Measurements from ENCODE around the gene HAUS7.

Gene HAUS7

GRCh38 chrX:153457136-153457825 is 13.1 kb downstream of the HAUS7 start:
- Histone ChIP-seq H3K4me2 (ENCODE audit: low read length, poor library complexity, severe bottlenecking) (no peak overlapping the region), H2BK120ac (ENCODE audit: low read depth, low read length) (no peak overlapping the region), H2BK12ac (ENCODE audit: low read length in 2 of 2) (no peak overlapping the region), H3K14ac (ENCODE audit: low read length in 2 of 2) (no peak overlapping the region), H2BK5ac (ENCODE audit: low read depth, low read length, poor library complexity, severe bottlenecking) (no peak overlapping the region), H3K4me1 (ENCODE audit: control insufficient read depth, insufficient read depth, low read depth, low read length) (peaks cover 10% of the 10 kb centered on the region), H3K9me3 (ENCODE audit: control insufficient read depth, low read length) (no peaks in the 10 kb centered on the region), H2AK5ac (ENCODE audit: low read length, severe bottlenecking) (no peak overlapping the region), H3K4me3 (ENCODE audit: insufficient read depth in 1 of 2, low read depth in 1 of 2, low read length in 2 of 2) (no peak overlapping the region), H3K18ac (ENCODE audit: low read depth in 1 of 2, low read length in 2 of 2) (no peak overlapping the region), H3K36me3 (ENCODE audit: control insufficient read depth in 1 of 2, insufficient read depth in 2 of 2, low read depth in 1 of 2, low read length in 2 of 2) (peaks cover 4 to 44% of the 10 kb centered on the region in 2 experiments), H3K79me1 (replicated peaks; ENCODE audit: low read length, poor library complexity, severe bottlenecking) (peaks cover 1% of the 10 kb centered on the region), H3K4ac (ENCODE audit: low read depth in 1 of 2, low read length in 2 of 2) (no peak overlapping the region), H2AFZ (ENCODE audit: low read depth, low read length) (no peak overlapping the region), H3K27ac (ENCODE audit: low read length, poor library complexity, severe bottlenecking) (no peak overlapping the region), H4K8ac (ENCODE audit: low read length) (no peak overlapping the region), H3K23ac (ENCODE audit: low read length in 2 of 2) (no peak overlapping the region), H2BK15ac (ENCODE audit: low read depth, poor library complexity, severe bottlenecking) (no peak overlapping the region), H3K27me3 (ENCODE audit: control insufficient read depth in 1 of 2, insufficient read depth in 1 of 2, low read length in 2 of 2) (peaks cover 0 to 7% of the 10 kb centered on the region in 2 experiments), H4K91ac (ENCODE audit: low read length) (no peak overlapping the region), H3K9ac (ENCODE audit: low read length) (no peak overlapping the region)
- no peak for DNase-seq
- WGBS: 97% methylated on average over 17 of the region's 18 CpGs

DNA sequence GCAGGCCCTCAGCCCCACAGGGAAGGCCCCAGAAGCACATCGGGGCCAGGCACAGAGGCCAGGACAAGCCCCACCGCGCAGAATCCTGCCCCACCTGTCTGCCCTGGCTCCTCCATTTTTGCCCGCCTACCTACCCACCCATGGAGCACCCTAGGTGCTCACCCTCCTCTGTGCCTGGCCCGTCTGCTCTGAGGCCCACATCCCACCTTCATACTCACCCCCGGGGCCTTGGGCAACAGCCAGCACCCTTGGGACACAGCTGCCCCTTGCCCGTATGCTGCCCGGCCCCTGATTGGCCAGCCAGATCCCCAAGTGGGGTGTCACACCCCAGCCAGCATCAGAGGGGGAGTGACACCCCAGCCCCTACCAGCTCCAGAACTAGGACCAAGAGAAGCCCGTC is 13.7 kb downstream of the HAUS7 start:
- 95% methylated on average over 9 of the region's 9 CpGs for WGBS
- DNase-seq: no peak
- H2AK5ac ChIP-seq (ENCODE audit: low read length, severe bottlenecking): no peak overlapping the region
- H3K4me3 ChIP-seq (ENCODE audit: insufficient read depth in 1 of 2, low read depth in 1 of 2, low read length in 2 of 2): no peak overlapping the region
- H3K4me1 ChIP-seq (ENCODE audit: control insufficient read depth, insufficient read depth, low read depth, low read length): peaks cover 9% of the 10 kb centered on the region
- no peak overlapping the region for H3K18ac ChIP-seq (ENCODE audit: low read depth in 1 of 2, low read length in 2 of 2)
- H3K9ac ChIP-seq (ENCODE audit: low read length): no peak overlapping the region
- H3K27ac ChIP-seq (ENCODE audit: low read length, poor library complexity, severe bottlenecking): no peak overlapping the region
- H2BK5ac ChIP-seq (ENCODE audit: low read depth, low read length, poor library complexity, severe bottlenecking): no peak overlapping the region
- peaks cover 1% of the 10 kb centered on the region for H3K79me1 ChIP-seq (replicated peaks; ENCODE audit: low read length, poor library complexity, severe bottlenecking)
- H3K23ac ChIP-seq (ENCODE audit: low read length in 2 of 2): no peak overlapping the region
- no peak overlapping the region for H4K8ac ChIP-seq (ENCODE audit: low read length)
- H3K36me3 ChIP-seq (ENCODE audit: control insufficient read depth in 1 of 2, insufficient read depth in 2 of 2, low read depth in 1 of 2, low read length in 2 of 2): peaks cover 2 to 41% of the 10 kb centered on the region in 2 experiments
- no peak overlapping the region for H2BK15ac ChIP-seq (ENCODE audit: low read depth, poor library complexity, severe bottlenecking)
- no peak overlapping the region for H3K14ac ChIP-seq (ENCODE audit: low read length in 2 of 2)
- no peak overlapping the region for H4K91ac ChIP-seq (ENCODE audit: low read length)
- no peak overlapping the region for H3K4ac ChIP-seq (ENCODE audit: low read depth in 1 of 2, low read length in 2 of 2)
- H2AFZ ChIP-seq (ENCODE audit: low read depth, low read length): no peak overlapping the region
- H3K9me3 ChIP-seq (ENCODE audit: control insufficient read depth, low read length): no peaks in the 10 kb centered on the region
- no peak overlapping the region for H2BK120ac ChIP-seq (ENCODE audit: low read depth, low read length)
- H3K4me2 ChIP-seq (ENCODE audit: low read length, poor library complexity, severe bottlenecking): no peak overlapping the region
- no peak overlapping the region for H2BK12ac ChIP-seq (ENCODE audit: low read length in 2 of 2)
- peaks cover 0 to 9% of the 10 kb centered on the region in 2 experiments for H3K27me3 ChIP-seq (ENCODE audit: control insufficient read depth in 1 of 2, insufficient read depth in 1 of 2, low read length in 2 of 2)

DNA sequence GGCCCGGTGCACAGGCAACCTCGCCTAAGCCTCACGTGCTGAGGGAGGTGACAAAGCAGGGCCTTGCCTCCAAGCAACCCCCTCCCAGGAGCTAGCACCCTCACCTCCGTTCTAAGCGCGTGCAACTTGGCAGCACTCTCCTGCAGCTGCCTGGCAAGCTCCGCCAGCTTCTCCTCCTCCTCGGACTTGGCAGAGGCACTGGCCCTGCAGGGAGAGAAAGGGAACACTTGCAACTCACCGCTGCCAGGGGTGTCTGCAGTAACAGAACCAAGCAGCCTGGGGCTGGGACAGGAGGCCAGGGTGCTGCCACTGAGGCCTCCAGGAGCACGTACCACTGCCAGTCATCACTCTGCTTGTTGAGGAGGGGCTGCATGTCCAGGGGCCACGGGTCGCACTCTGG is 14.2 kb downstream of the HAUS7 start:
- 97% methylated on average over 11 of the region's 12 CpGs for WGBS
- H3K27ac ChIP-seq (ENCODE audit: low read length, poor library complexity, severe bottlenecking): no peak overlapping the region
- peaks cover 0 to 12% of the 10 kb centered on the region in 2 experiments for H3K27me3 ChIP-seq (ENCODE audit: control insufficient read depth in 1 of 2, insufficient read depth in 1 of 2, low read length in 2 of 2)
- H2BK5ac ChIP-seq (ENCODE audit: low read depth, low read length, poor library complexity, severe bottlenecking): no peak overlapping the region
- no peaks in the 10 kb centered on the region for H3K9me3 ChIP-seq (ENCODE audit: control insufficient read depth, low read length)
- no peak overlapping the region for H2BK120ac ChIP-seq (ENCODE audit: low read depth, low read length)
- H3K9ac ChIP-seq (ENCODE audit: low read length): no peak overlapping the region
- no peak overlapping the region for H4K8ac ChIP-seq (ENCODE audit: low read length)
- H3K23ac ChIP-seq (ENCODE audit: low read length in 2 of 2): no peak overlapping the region
- H2AK5ac ChIP-seq (ENCODE audit: low read length, severe bottlenecking): no peak overlapping the region
- no peak overlapping the region for H3K4ac ChIP-seq (ENCODE audit: low read depth in 1 of 2, low read length in 2 of 2)
- H3K4me1 ChIP-seq (ENCODE audit: control insufficient read depth, insufficient read depth, low read depth, low read length): peaks cover 9% of the 10 kb centered on the region
- peaks cover 0 to 41% of the 10 kb centered on the region in 2 experiments for H3K36me3 ChIP-seq (ENCODE audit: control insufficient read depth in 1 of 2, insufficient read depth in 2 of 2, low read depth in 1 of 2, low read length in 2 of 2)
- H3K79me1 ChIP-seq (replicated peaks; ENCODE audit: low read length, poor library complexity, severe bottlenecking): no peaks in the 10 kb centered on the region
- H3K18ac ChIP-seq (ENCODE audit: low read depth in 1 of 2, low read length in 2 of 2): no peak overlapping the region
- no peak for DNase-seq
- no peak overlapping the region for H3K4me2 ChIP-seq (ENCODE audit: low read length, poor library complexity, severe bottlenecking)
- H2BK12ac ChIP-seq (ENCODE audit: low read length in 2 of 2): no peak overlapping the region
- no peak overlapping the region for H3K14ac ChIP-seq (ENCODE audit: low read length in 2 of 2)
- H4K91ac ChIP-seq (ENCODE audit: low read length): no peak overlapping the region
- no peak overlapping the region for H3K4me3 ChIP-seq (ENCODE audit: insufficient read depth in 1 of 2, low read depth in 1 of 2, low read length in 2 of 2)
- H2AFZ ChIP-seq (ENCODE audit: low read depth, low read length): no peak overlapping the region
- H2BK15ac ChIP-seq (ENCODE audit: low read depth, poor library complexity, severe bottlenecking): no peak overlapping the region

DNA sequence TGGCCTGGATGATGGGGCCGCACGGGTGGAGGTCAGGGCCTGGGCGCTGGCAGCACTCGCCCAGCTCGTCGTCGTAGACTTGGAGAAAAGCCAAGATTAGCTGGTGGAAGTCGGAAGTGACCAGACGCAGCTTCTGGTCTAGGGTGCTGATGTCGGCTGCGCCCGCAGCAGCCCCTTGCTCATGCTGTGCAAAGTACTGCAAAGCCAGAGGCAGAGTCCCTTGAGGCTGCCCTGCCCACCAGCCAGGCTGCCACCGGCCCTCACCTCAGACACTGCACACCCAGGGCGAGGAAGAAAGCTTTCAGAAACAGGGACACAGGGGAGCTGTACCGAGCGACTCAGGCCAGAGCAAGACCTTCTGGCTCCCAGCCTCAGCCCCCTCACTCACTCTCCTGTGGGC is 14.8 kb downstream of the HAUS7 start:
- no peak overlapping the region for H2BK12ac ChIP-seq (ENCODE audit: low read length in 2 of 2)
- peaks cover 0 to 12% of the 10 kb centered on the region in 2 experiments for H3K27me3 ChIP-seq (ENCODE audit: control insufficient read depth in 1 of 2, insufficient read depth in 1 of 2, low read length in 2 of 2)
- no peak overlapping the region for H3K23ac ChIP-seq (ENCODE audit: low read length in 2 of 2)
- no peak overlapping the region for H2BK5ac ChIP-seq (ENCODE audit: low read depth, low read length, poor library complexity, severe bottlenecking)
- H2BK120ac ChIP-seq (ENCODE audit: low read depth, low read length): no peak overlapping the region
- H3K4me1 ChIP-seq (ENCODE audit: control insufficient read depth, insufficient read depth, low read depth, low read length): peaks cover 7% of the 10 kb centered on the region
- no peak overlapping the region for H2AFZ ChIP-seq (ENCODE audit: low read depth, low read length)
- H3K9me3 ChIP-seq (ENCODE audit: control insufficient read depth, low read length): no peaks in the 10 kb centered on the region
- H4K91ac ChIP-seq (ENCODE audit: low read length): no peak overlapping the region
- H2AK5ac ChIP-seq (ENCODE audit: low read length, severe bottlenecking): no peak overlapping the region
- no peaks in the 10 kb centered on the region for H3K79me1 ChIP-seq (replicated peaks; ENCODE audit: low read length, poor library complexity, severe bottlenecking)
- no peak overlapping the region for H3K9ac ChIP-seq (ENCODE audit: low read length)
- no peak overlapping the region for H3K18ac ChIP-seq (ENCODE audit: low read depth in 1 of 2, low read length in 2 of 2)
- H3K14ac ChIP-seq (ENCODE audit: low read length in 2 of 2): no peak overlapping the region
- no peak overlapping the region for H3K27ac ChIP-seq (ENCODE audit: low read length, poor library complexity, severe bottlenecking)
- no peak overlapping the region for H3K4ac ChIP-seq (ENCODE audit: low read depth in 1 of 2, low read length in 2 of 2)
- no peak overlapping the region for H3K4me2 ChIP-seq (ENCODE audit: low read length, poor library complexity, severe bottlenecking)
- no peak for DNase-seq
- no peak overlapping the region for H2BK15ac ChIP-seq (ENCODE audit: low read depth, poor library complexity, severe bottlenecking)
- H4K8ac ChIP-seq (ENCODE audit: low read length): no peak overlapping the region
- no peak overlapping the region for H3K4me3 ChIP-seq (ENCODE audit: insufficient read depth in 1 of 2, low read depth in 1 of 2, low read length in 2 of 2)
- H3K36me3 ChIP-seq (ENCODE audit: control insufficient read depth in 1 of 2, insufficient read depth in 2 of 2, low read depth in 1 of 2, low read length in 2 of 2): peaks cover 0 to 46% of the 10 kb centered on the region in 2 experiments
- 94% methylated on average over 13 of the region's 16 CpGs for WGBS

Measured in mesenchymal stem cell (in vitro differentiated cells and primary cell).